GM12878 (cell line): ENCODE measurements around the gene EPHA4. TPM values are rescaled to one million over a fixed set of nuclear protein-coding genes. Genes with fewer than 3 reads are reported as not detected.

ENCODE experiments used
- ATAC-seq: fragments of 200-7000 bp; cut with Tn5 transposase; 3 replicates; pipeline ENCODE4 v1.9.1; 2020; ENCODE audit warnings: mild to moderate bottlenecking, moderate library complexity
- BruUV-seq: library from RNA; stranded (reverse); fragments of 400-500 nt; replicated peaks from 2 replicates; lab custom pipeline; 2021; lab: Mats Ljungman, UMichigan
- CTCF ChIA-PET: fragments of 300-600 bp; sonication (Branson Sonifier 250); formaldehyde crosslinking; extraction: SDS; loops from one replicate; lab custom pipeline; 2021; ENCODE audit warnings: inconsistent platforms; lab: Yijun Ruan, JAX
- POLR2A ChIA-PET: fragments of 350-600 bp; formaldehyde crosslinking; extraction: SDS; loops from one replicate; lab custom pipeline; 2021; ENCODE audit warnings: inconsistent platforms; lab: Charles Lee
- RAD21 ChIA-PET: fragments of 300-600 bp; sonication (Branson Sonifier 250); formaldehyde crosslinking; loops from one replicate; lab custom pipeline; 2023; ENCODE audit warnings: antibody characterized with exemption; ENCODE audit not compliant: unreplicated experiment; lab: Charles Lee
- SMC1A ChIA-PET: fragments of 300-600 bp; sonication (Branson Sonifier 250); formaldehyde crosslinking; loops from one replicate; lab custom pipeline; 2023; ENCODE audit not compliant: unreplicated experiment, uncharacterized antibody; lab: Charles Lee
- DNase-seq: peaks from one replicate; pipeline ENCODE4 v3.0.0-alpha.2; 2011; ENCODE audit warnings: low read depth, low spot score
- FAIRE-seq: peaks from 3 replicates; lab custom pipeline; 2011; peaks lifted over from hg19 to GRCh38; lab: Jason Lieb, UNC
- H2AFZ ChIP-seq: 2 replicates; pipeline ENCODE4 v1.6.0; 2011; ENCODE audit warnings: low read depth, low read length, control low read depth; ENCODE audit not compliant: control insufficient read depth
- H3K27ac ChIP-seq: 2 replicates; pipeline ENCODE4 v1.5.1; 2011; ENCODE audit warnings: control low read depth; ENCODE audit not compliant: control insufficient read depth, insufficient read depth
- H3K27me3 ChIP-seq, 2 experiments: replicated peaks in 1 of 2; 2 replicates each; pipeline versions ENCODE4 v1.6.0 to v1.6.1; 2011; ENCODE audit warnings: low read length in 1 of 2; ENCODE audit not compliant: control insufficient read depth in 2 of 2, insufficient read depth in 2 of 2
- H3K36me3 ChIP-seq, 2 experiments: 2 replicates each; pipeline ENCODE4 v1.5.1; 2011; ENCODE audit warnings: low read length in 1 of 2; ENCODE audit not compliant: control insufficient read depth in 2 of 2, insufficient read depth in 2 of 2
- H3K4me1 ChIP-seq: 2 replicates; pipeline ENCODE4 v1.6.1; 2011; ENCODE audit warnings: mild to moderate bottlenecking, low read length, moderate library complexity, mixed read lengths; ENCODE audit not compliant: control insufficient read depth, insufficient read depth
- H3K4me2 ChIP-seq: 2 replicates; pipeline ENCODE4 v1.6.0; 2011; ENCODE audit warnings: control low read depth; ENCODE audit not compliant: control insufficient read depth, insufficient read depth
- H3K4me3 ChIP-seq: fragments of 200-600 bp; sonication (generic); 2 replicates; pipeline ENCODE4 v1.5.1; 2016
- H3K79me2 ChIP-seq: 2 replicates; pipeline ENCODE4 v1.6.0; 2011; ENCODE audit warnings: low read length; ENCODE audit not compliant: control insufficient read depth, insufficient read depth
- H3K9ac ChIP-seq: 2 replicates; pipeline ENCODE4 v1.8.0; 2011; ENCODE audit warnings: low read length, control low read depth, mixed read lengths; ENCODE audit not compliant: control insufficient read depth, insufficient read depth
- H3K9me3 ChIP-seq: replicated peaks from 3 replicates; pipeline ENCODE4 v1.5.1; 2011; ENCODE audit warnings: mild to moderate bottlenecking, low read length; ENCODE audit not compliant: control insufficient read depth, insufficient read depth
- H4K20me1 ChIP-seq: 2 replicates; pipeline ENCODE4 v1.6.0; 2011; ENCODE audit not compliant: control insufficient read depth, insufficient read depth
- IKZF2 ChIP-seq, 2 experiments: fragments of 450-650 bp; IDR thresholded peaks; 2 replicates each; pipeline ENCODE4 v1.6.1; 2017; ENCODE audit warnings: mild to moderate bottlenecking in 2 of 2, moderate library complexity in 2 of 2
- JUND ChIP-seq: IDR thresholded peaks from 2 replicates; pipeline ENCODE4 v1.6.1; 2012; ENCODE audit warnings: low read depth, mild to moderate bottlenecking, low read length, improper control_type of control experiment, moderate library complexity
- MTA2 ChIP-seq: fragments of 450-650 bp; IDR thresholded peaks from 2 replicates; pipeline ENCODE4 v1.6.1; 2016; ENCODE audit warnings: low read depth, mild to moderate bottlenecking, moderate library complexity
- MYC ChIP-seq: IDR thresholded peaks from 2 replicates; pipeline ENCODE4 v1.6.1; 2011; ENCODE audit warnings: mild to moderate bottlenecking, low read length, moderate library complexity, inconsistent platforms; ENCODE audit not compliant: insufficient read depth, insufficient replicate concordance, insufficient read length, severe bottlenecking
- POLR2A ChIP-seq: IDR thresholded peaks from 2 replicates; pipeline ENCODE4 v1.6.1; 2011; ENCODE audit warnings: low read depth, mild to moderate bottlenecking, low read length
- SMARCA5 ChIP-seq: fragments of 450-650 bp; IDR thresholded peaks from 2 replicates; pipeline ENCODE4 v1.6.1; 2017; ENCODE audit warnings: mild to moderate bottlenecking
- SPI1 ChIP-seq: IDR thresholded peaks from 2 replicates; pipeline ENCODE4 v1.6.1; 2011; ENCODE audit warnings: low read depth, mild to moderate bottlenecking, low read length, moderate library complexity, borderline replicate concordance; ENCODE audit not compliant: insufficient read depth
- ZNF207 ChIP-seq: fragments of 450-650 bp; IDR thresholded peaks from 2 replicates; pipeline ENCODE4 v1.6.1; 2014; ENCODE audit warnings: antibody characterized with exemption, mild to moderate bottlenecking, borderline replicate concordance
- ZNF384 ChIP-seq: IDR thresholded peaks from 2 replicates; pipeline ENCODE4 v1.6.1; 2012; ENCODE audit warnings: low read depth, mild to moderate bottlenecking, low read length, improper control_type of control experiment, borderline replicate concordance
- WGBS: methylation state at CpG from one replicate; pipeline ENCODE4 v1.1.6; 2016; ENCODE audit warnings: low lambda C conversion rate; ENCODE audit not compliant: insufficient replicate concordance, insufficient coverage; ENCODE audit errors: missing lambda C conversion rate; 5-methylcytosine and 5-hydroxymethylcytosine counted together
- in situ Hi-C: fragments of 300-500 bp; cut with MboI; formaldehyde crosslinking; loops from 9 replicates; pipeline ENCODE4 v1.14.3; 2018; ENCODE audit warnings: mixed read lengths
- intact Hi-C: fragments of 100-400 bp; cut with micrococcal nuclease; formaldehyde crosslinking; loops from one replicate; pipeline ENCODE4 v1.14.2; 2022; ENCODE audit not compliant: unreplicated experiment
- polyA plus RNA-seq, 11 experiments: library from polyadenylated mRNA; depleted of rRNA in 4 of 11; unstranded in 6 of 11; stranded (reverse) in 5 of 11; fragments of >200 nt; fragmentation: Nextera tagmentation in 4 of 11; fragmentation: Illumina TruSeq in 1 of 11; extraction: Ambion mirVana in 4 of 11; extraction: Trizol in 1 of 11; gene quantifications; 1 replicate in 1 of 11; 2 replicates in 10 of 11; pipeline versions ENCODE4 v1.2.1 to v1.2.3, GENCODE V29; 2011 to 2016; ENCODE audit warnings: inconsistent platforms in 2 of 11, missing spikeins in 2 of 11, low read depth in 1 of 11
- total RNA-seq, 4 experiments: library from RNA; depleted of rRNA in 3 of 4; stranded (reverse); fragments of >200 nt in 3 of 4; fragmentation: Illumina TruSeq in 1 of 4; extraction: Trizol in 1 of 4; gene quantifications; 2 replicates each; pipeline versions ENCODE4 v1.2.1 to v1.2.3, GENCODE V29; 2013 to 2021
- TF ChIP-seq, protein P1 (sequence below): fragments of 450-650 bp; IDR thresholded peaks from 2 replicates; pipeline ENCODE4 v1.6.1; 2018; ENCODE audit warnings: borderline replicate concordance, mild to moderate bottlenecking; ENCODE audit not compliant: partially characterized antibody
- TF ChIP-seq, protein P2 (sequence below): IDR thresholded peaks from 2 replicates; pipeline ENCODE4 v1.6.1; 2011; ENCODE audit warnings: borderline replicate concordance, low read depth, mild to moderate bottlenecking, moderate library complexity, mixed read lengths, low read length; ENCODE audit not compliant: insufficient read depth; ENCODE audit errors: extremely low read length

EPHA4 gene
- total and polyA plus RNA-seq, 10 of the 15 experiments (the other 5 are each of a cell fraction or from before 2014, with no cell fraction given), result 0.06 to 1.5 (median 0.33) TPM; not detected in 1

DNA sequence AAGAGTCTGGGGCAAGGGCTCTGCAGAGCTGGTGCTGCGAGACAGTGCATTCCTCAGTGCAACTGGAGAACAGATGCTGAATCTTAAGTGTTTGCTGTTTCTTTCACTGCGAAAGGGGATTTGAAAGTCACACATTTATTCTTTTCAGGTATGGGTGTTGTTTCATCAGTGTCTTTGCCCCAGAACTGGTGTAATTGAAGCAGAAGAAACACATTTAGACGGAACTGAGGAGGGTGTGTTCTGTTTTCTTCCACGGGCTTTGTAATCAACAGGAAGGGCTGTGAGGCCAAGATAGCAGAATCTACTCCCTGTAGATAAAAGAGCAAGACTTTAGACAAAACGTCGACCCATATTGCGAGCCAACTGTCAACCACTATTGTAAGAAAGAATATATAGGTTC lies 151.9 kb downstream of the EPHA4 start (continued):
- TF ChIP-seq, protein P1, sequence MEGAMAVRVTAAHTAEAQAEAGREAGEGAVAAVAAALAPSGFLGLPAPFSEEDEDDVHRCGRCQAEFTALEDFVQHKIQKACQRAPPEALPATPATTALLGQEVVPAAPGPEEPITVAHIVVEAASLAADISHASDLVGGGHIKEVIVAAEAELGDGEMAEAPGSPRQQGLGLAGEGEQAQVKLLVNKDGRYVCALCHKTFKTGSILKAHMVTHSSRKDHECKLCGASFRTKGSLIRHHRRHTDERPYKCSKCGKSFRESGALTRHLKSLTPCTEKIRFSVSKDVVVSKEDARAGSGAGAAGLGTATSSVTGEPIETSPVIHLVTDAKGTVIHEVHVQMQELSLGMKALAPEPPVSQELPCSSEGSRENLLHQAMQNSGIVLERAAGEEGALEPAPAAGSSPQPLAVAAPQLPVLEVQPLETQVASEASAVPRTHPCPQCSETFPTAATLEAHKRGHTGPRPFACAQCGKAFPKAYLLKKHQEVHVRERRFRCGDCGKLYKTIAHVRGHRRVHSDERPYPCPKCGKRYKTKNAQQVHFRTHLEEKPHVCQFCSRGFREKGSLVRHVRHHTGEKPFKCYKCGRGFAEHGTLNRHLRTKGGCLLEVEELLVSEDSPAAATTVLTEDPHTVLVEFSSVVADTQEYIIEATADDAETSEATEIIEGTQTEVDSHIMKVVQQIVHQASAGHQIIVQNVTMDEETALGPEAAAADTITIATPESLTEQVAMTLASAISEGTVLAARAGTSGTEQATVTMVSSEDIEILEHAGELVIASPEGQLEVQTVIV, result no peak
- TF ChIP-seq ZNF384, result 0 out of 2 replicates have a peak, but pooled peaks have one; percentile 6
- TF ChIP-seq MTA2, result peak; percentile 50; the same call in 1 of the 2 replicates
- TF ChIP-seq MYC, result no peak
- TF ChIP-seq POLR2A, result no peak
- no peak for TF ChIP-seq JUND
- TF ChIP-seq, protein P2, sequence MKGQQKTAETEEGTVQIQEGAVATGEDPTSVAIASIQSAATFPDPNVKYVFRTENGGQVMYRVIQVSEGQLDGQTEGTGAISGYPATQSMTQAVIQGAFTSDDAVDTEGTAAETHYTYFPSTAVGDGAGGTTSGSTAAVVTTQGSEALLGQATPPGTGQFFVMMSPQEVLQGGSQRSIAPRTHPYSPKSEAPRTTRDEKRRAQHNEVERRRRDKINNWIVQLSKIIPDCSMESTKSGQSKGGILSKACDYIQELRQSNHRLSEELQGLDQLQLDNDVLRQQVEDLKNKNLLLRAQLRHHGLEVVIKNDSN, result no peak
- TF ChIP-seq SMARCA5, result no peak

DNA sequence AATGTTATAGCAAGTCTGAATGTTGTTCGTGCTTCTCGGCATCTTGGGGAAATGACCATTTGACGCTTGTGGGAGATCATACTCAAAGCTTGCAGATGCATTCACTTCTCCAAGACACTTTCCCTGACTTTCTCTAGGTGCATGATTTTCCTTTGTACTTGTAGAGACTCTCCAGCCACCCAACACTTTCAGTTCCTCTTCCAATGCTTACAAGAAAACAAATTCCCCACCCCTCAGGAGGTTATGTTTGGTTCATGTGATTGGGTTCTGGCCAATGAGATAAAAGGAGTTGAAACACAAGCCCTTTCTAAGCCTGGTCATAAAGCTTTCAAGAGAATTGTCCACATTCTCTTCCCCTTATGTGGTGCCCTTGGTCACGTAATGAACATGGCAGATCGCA lies 156.3 kb downstream of the EPHA4 start:
- no peak for DNase-seq

More for the DNA sequence above, 156.3 kb downstream of the EPHA4 start:
- Histone ChIP-seq H3K4me1 (no peaks in the 10 kb centered on the region), H3K79me2 (no peaks in the 10 kb centered on the region), H3K9me3 (no peaks in the 10 kb centered on the region), H3K36me3 (no peaks in the 10 kb centered on the region), H3K27me3 (no peaks in the 10 kb centered on the region), H3K4me3 (no peak overlapping the region), H3K4me2 (no peak overlapping the region), H2AFZ (no peak overlapping the region), H3K27ac (no peak overlapping the region), H4K20me1 (no peaks in the 10 kb centered on the region), H3K9ac (no peak overlapping the region)
- no peak for TF ChIP-seq ZNF207
- TF ChIP-seq IKZF2 (IDR thresholded peaks at IDR 0.05), result 0 out of 4 replicates have a peak, but pooled peaks of 1 of the 2 experiments have one; percentile 37
- TF ChIP-seq SPI1, result peak; percentile 76
- no TSS peak for BruUV-seq
- FAIRE-seq (peak; percentile 56), ATAC-seq (peak; percentile 51)
- WGBS, result 71% methylated on average over 5 of the region's 5 CpGs
- RAD21 ChIA-PET, result interaction anchor here (1.0 kb wide), 1 partner anchor 10 kb away, joined by 3 read pairs; no protein-coding TSS in a partner anchor
- SMC1A ChIA-PET, result interaction anchor here (1.3 kb wide), 1 partner anchor 16 kb away, joined by 6 read pairs; no protein-coding TSS in a partner anchor
- in situ Hi-C loops, result no loop called here
- POLR2A ChIA-PET, result no interaction called here
- CTCF ChIA-PET, result interaction anchor here (1.0 to 1.2 kb wide), 2 partner anchors 8 to 13 kb away, joined by 3 read pairs; no protein-coding TSS in a partner anchor
- intact Hi-C loops, result no loop called here
